H9 (cell line): ENCODE measurements around the gene THAP5. TPM values are rescaled to one million over a fixed set of nuclear protein-coding genes. Genes with fewer than 3 reads are reported as not detected.

ENCODE experiments used
- DNase-seq: peaks from one replicate; pipeline ENCODE4 v3.0.0-alpha.2; 2017
- H2AFZ ChIP-seq: one replicate; pipeline ENCODE4 v1.6.1; 2013; ENCODE audit warnings: mild to moderate bottlenecking, low read length, control low read depth, moderate library complexity
- H2AK5ac ChIP-seq: 2 replicates; pipeline ENCODE4 v1.6.1; 2013; ENCODE audit warnings: low read length, control low read depth, mixed read lengths; ENCODE audit not compliant: insufficient read length
- H2BK120ac ChIP-seq: one replicate; pipeline ENCODE4 v1.6.1; 2013; ENCODE audit warnings: low read depth, mild to moderate bottlenecking, low read length, control low read depth, inconsistent platforms; ENCODE audit not compliant: poor library complexity, severe bottlenecking
- H2BK12ac ChIP-seq: 2 replicates; pipeline ENCODE4 v1.6.1; 2013; ENCODE audit warnings: low read length, control low read depth, mixed read lengths, low read depth; ENCODE audit not compliant: insufficient read length
- H2BK15ac ChIP-seq: 2 replicates; pipeline ENCODE4 v1.6.1; 2013; ENCODE audit warnings: low read depth, low read length, control low read depth
- H2BK20ac ChIP-seq: one replicate; pipeline ENCODE4 v1.6.1; 2013; ENCODE audit warnings: low read depth, mild to moderate bottlenecking, low read length, control low read depth, inconsistent platforms; ENCODE audit not compliant: poor library complexity, severe bottlenecking
- H2BK5ac ChIP-seq: 2 replicates; pipeline ENCODE4 v1.6.1; 2013; ENCODE audit warnings: low read length, control low read depth, mixed read lengths; ENCODE audit not compliant: insufficient read length
- H3K14ac ChIP-seq: 2 replicates; pipeline ENCODE4 v1.6.1; 2013; ENCODE audit warnings: low read length, control low read depth; ENCODE audit not compliant: insufficient read depth
- H3K18ac ChIP-seq: 2 replicates; pipeline ENCODE4 v1.6.1; 2013; ENCODE audit warnings: low read depth, mild to moderate bottlenecking, mixed read lengths, low read length, control low read depth; ENCODE audit not compliant: insufficient read length
- H3K23ac ChIP-seq: 2 replicates; pipeline ENCODE4 v1.6.1; 2013; ENCODE audit warnings: low read length, control low read depth, mixed read lengths, low read depth; ENCODE audit not compliant: insufficient read length
- H3K23me2 ChIP-seq: 2 replicates; pipeline ENCODE4 v1.6.1; 2013; ENCODE audit warnings: low read depth, mild to moderate bottlenecking, mixed read lengths, low read length, control low read depth; ENCODE audit not compliant: insufficient read length, poor library complexity, severe bottlenecking
- H3K27ac ChIP-seq: 2 replicates; pipeline ENCODE4 v1.5.1; 2013; ENCODE audit warnings: low read length, control low read depth, mixed read lengths, low read depth; ENCODE audit not compliant: insufficient read length
- H3K27me3 ChIP-seq: 2 replicates; pipeline ENCODE4 v1.6.1; 2013; ENCODE audit warnings: low read length, control low read depth, inconsistent platforms; ENCODE audit not compliant: insufficient read depth
- H3K4ac ChIP-seq: 2 replicates; pipeline ENCODE4 v1.6.1; 2013; ENCODE audit warnings: low read depth, mild to moderate bottlenecking, control low read depth, inconsistent platforms, low read length, moderate library complexity
- H3K4me1 ChIP-seq: 2 replicates; pipeline ENCODE4 v1.6.1; 2013; ENCODE audit warnings: low read length, control low read depth, inconsistent platforms; ENCODE audit not compliant: insufficient read depth
- H3K4me2 ChIP-seq: 2 replicates; pipeline ENCODE4 v1.6.1; 2013; ENCODE audit warnings: low read length, control low read depth, mixed read lengths; ENCODE audit not compliant: insufficient read length, insufficient read depth
- H3K56ac ChIP-seq: 2 replicates; pipeline ENCODE4 v1.6.1; 2013; ENCODE audit warnings: low read depth, mild to moderate bottlenecking, mixed read lengths, low read length, control low read depth; ENCODE audit not compliant: insufficient read length
- H3K79me1 ChIP-seq: 2 replicates; pipeline ENCODE4 v1.6.1; 2013; ENCODE audit warnings: low read depth, mild to moderate bottlenecking, moderate library complexity, low read length, control low read depth, inconsistent platforms; ENCODE audit not compliant: insufficient read depth, poor library complexity, severe bottlenecking
- H3K79me2 ChIP-seq: 2 replicates; pipeline ENCODE4 v1.6.1; 2013; ENCODE audit warnings: low read length, control low read depth, inconsistent platforms; ENCODE audit not compliant: insufficient read depth
- H3K9ac ChIP-seq: 2 replicates; pipeline ENCODE4 v1.6.1; 2013; ENCODE audit warnings: low read length, control low read depth, mixed read lengths; ENCODE audit not compliant: insufficient read length; ENCODE audit errors: extremely low read depth
- H3K9me3 ChIP-seq: one replicate; pipeline ENCODE4 v1.6.1; 2013; ENCODE audit warnings: low read depth, low read length, inconsistent platforms; ENCODE audit not compliant: control insufficient read depth
- H3T11ph ChIP-seq: one replicate; pipeline ENCODE4 v1.6.1; 2013; ENCODE audit warnings: mild to moderate bottlenecking, low read length, control low read depth, inconsistent platforms
- H4K20me1 ChIP-seq: one replicate; pipeline ENCODE4 v1.6.1; 2013; ENCODE audit not compliant: control insufficient read depth, insufficient read length, insufficient read depth
- H4K5ac ChIP-seq: 2 replicates; pipeline ENCODE4 v1.6.1; 2013; ENCODE audit warnings: low read depth, mild to moderate bottlenecking, mixed read lengths, low read length, control low read depth; ENCODE audit not compliant: insufficient read length
- H4K8ac ChIP-seq: replicated peaks from 2 replicates; pipeline ENCODE4 v1.6.1; 2013; ENCODE audit warnings: low read length, control low read depth, mixed read lengths, low read depth; ENCODE audit not compliant: insufficient read length
- H4K91ac ChIP-seq: 2 replicates; pipeline ENCODE4 v1.6.1; 2013; ENCODE audit warnings: low read depth, mild to moderate bottlenecking, moderate library complexity, mixed read lengths, low read length, control low read depth; ENCODE audit not compliant: insufficient read length
- H3K27ac Mint-ChIP-seq, 3 experiments: 2 replicates in 2 of 3; 3 replicates in 1 of 3; pipeline ENCODE4 v1.8.0; 2020 to 2021; ENCODE audit warnings: mixed read lengths in 3 of 3, mild to moderate bottlenecking in 1 of 3, moderate library complexity in 1 of 3
- H3K27me3 Mint-ChIP-seq: 2 replicates; pipeline ENCODE4 v1.8.0; 2021; ENCODE audit warnings: low read depth, mild to moderate bottlenecking, moderate library complexity, mixed read lengths
- H3K36me3 Mint-ChIP-seq, 3 experiments: 2 replicates in 2 of 3; 3 replicates in 1 of 3; pipeline ENCODE4 v1.8.0; 2020 to 2021; ENCODE audit warnings: low read depth in 3 of 3, mixed read lengths in 3 of 3; ENCODE audit not compliant: insufficient read depth in 1 of 3
- H3K4me1 Mint-ChIP-seq, 2 experiments: 2 replicates each; pipeline ENCODE4 v1.8.0; 2020; ENCODE audit warnings: mixed read lengths in 2 of 2
- H3K4me3 Mint-ChIP-seq, 2 experiments: 2 replicates in 1 of 2; 3 replicates in 1 of 2; pipeline ENCODE4 v1.8.0; 2020 to 2021; ENCODE audit warnings: mild to moderate bottlenecking in 2 of 2, mixed read lengths in 2 of 2, moderate library complexity in 1 of 2
- H3K9me3 Mint-ChIP-seq, 2 experiments: 2 replicates in 1 of 2; 3 replicates in 1 of 2; pipeline ENCODE4 v1.8.0; 2020; ENCODE audit warnings: mild to moderate bottlenecking in 2 of 2, mixed read lengths in 2 of 2, moderate library complexity in 1 of 2
- WGBS: extraction: QIAGEN DNeasy Blood & Tissue Kit; methylation state at CpG from one replicate; pipeline ENCODE4 v1.1.7; 2013; ENCODE audit warnings: missing lambda C conversion rate, low lambda C conversion rate, mixed read lengths; ENCODE audit not compliant: insufficient read length; ENCODE audit errors: extremely low coverage; 5-methylcytosine and 5-hydroxymethylcytosine counted together
- total RNA-seq: library from RNA; stranded (reverse); gene quantifications from 2 replicates; pipeline ENCODE4 v1.2.1, GENCODE V29; 2021
- TF ChIP-seq, protein P1 (sequence below): fragments of 200-600 bp; sonication (generic); conservative IDR thresholded peaks from 3 replicates; pipeline ENCODE4 v1.8.0; 2021; ENCODE audit warnings: antibody characterized with exemption, mild to moderate bottlenecking

THAP5 gene
- total RNA-seq, 1 experiment from 2014 or later, result 20.6 TPM

DNA sequence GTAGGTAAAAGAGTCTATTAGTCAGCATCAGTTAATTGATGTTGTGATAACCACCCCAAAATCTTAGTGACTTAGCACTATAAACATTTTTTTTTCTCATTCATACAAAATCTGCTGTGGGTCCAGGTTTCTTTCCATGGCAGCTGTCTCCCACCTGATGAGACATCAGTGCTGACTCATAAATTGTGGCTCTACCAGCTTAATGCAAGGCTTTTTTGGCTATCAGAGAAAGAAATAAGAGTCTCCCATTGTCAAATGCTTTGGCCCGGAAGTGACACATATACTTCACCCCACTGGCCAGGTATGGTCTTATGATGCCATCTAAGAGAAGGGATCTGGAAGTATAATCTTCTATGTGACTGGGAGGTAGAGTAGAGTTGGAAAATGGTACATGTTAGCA lies 14.7 kb upstream of the THAP5 start:
- Histone ChIP-seq H2AK5ac (no peak overlapping the region), H2BK5ac (no peak overlapping the region), H2BK12ac (no peak overlapping the region), H3K4me1 (peaks cover 7% of the 10 kb centered on the region), H4K5ac (no peak overlapping the region), H3K4me2 (no peak overlapping the region), H4K91ac (no peak overlapping the region), H3K79me1 (no peaks in the 10 kb centered on the region), H2AFZ (no peak overlapping the region), H3K27ac (no peak overlapping the region), H2BK15ac (no peak overlapping the region), H3K23me2 (no peaks in the 10 kb centered on the region), H3T11ph (no peak overlapping the region), H3K9me3 (peaks cover 8% of the 10 kb centered on the region), H3K9ac (no peak overlapping the region), H3K79me2 (no peaks in the 10 kb centered on the region), H3K56ac (no peak overlapping the region), H3K23ac (no peak overlapping the region), H2BK20ac (no peak overlapping the region), H3K27me3 (no peaks in the 10 kb centered on the region), H3K4ac (no peak overlapping the region), H4K20me1 (no peaks in the 10 kb centered on the region), H2BK120ac (no peak overlapping the region), H4K8ac (no peak overlapping the region), H3K14ac (no peak overlapping the region), H3K18ac (no peak overlapping the region)
- Mint-ChIP-seq H3K9me3 (peaks cover 10 to 13% of the 10 kb centered on the region in 2 experiments), H3K27me3 (peaks cover 2% of the 10 kb centered on the region; the same call in 1 of the 2 replicates), H3K4me1 (peaks cover 18 to 20% of the 10 kb centered on the region in 2 experiments), H3K27ac (no peak overlapping the region), H3K4me3 (no peak overlapping the region), H3K36me3 (peaks cover 16 to 21% (median 19%) of the 10 kb centered on the region in 3 experiments)
- DNase-seq, result no peak
- TF ChIP-seq, protein P1, sequence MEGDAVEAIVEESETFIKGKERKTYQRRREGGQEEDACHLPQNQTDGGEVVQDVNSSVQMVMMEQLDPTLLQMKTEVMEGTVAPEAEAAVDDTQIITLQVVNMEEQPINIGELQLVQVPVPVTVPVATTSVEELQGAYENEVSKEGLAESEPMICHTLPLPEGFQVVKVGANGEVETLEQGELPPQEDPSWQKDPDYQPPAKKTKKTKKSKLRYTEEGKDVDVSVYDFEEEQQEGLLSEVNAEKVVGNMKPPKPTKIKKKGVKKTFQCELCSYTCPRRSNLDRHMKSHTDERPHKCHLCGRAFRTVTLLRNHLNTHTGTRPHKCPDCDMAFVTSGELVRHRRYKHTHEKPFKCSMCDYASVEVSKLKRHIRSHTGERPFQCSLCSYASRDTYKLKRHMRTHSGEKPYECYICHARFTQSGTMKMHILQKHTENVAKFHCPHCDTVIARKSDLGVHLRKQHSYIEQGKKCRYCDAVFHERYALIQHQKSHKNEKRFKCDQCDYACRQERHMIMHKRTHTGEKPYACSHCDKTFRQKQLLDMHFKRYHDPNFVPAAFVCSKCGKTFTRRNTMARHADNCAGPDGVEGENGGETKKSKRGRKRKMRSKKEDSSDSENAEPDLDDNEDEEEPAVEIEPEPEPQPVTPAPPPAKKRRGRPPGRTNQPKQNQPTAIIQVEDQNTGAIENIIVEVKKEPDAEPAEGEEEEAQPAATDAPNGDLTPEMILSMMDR, result no peak
- WGBS, result no CpG with 5 or more reads among the region's 1 CpG
